Karpas-422 (cell line): Measurements from ENCODE around the gene PDE6D. TPM values are rescaled to one million over a fixed set of nuclear protein-coding genes. Genes with fewer than 3 reads are reported as not detected.
A peak's percentile ranks its signal among the peaks of the same experiment; 100 is the strongest.

ENCODE experiments used
- DNase-seq: peaks from one replicate; pipeline ENCODE4 v3.0.0-alpha.2; 2015
- H2AFZ ChIP-seq: fragments of 200-600 bp; sonication (generic); 2 replicates; pipeline ENCODE4 v1.6.1; 2014; ENCODE audit warnings: antibody characterized with exemption, low read length, mixed read lengths
- H3K27ac ChIP-seq: fragments of 200-600 bp; sonication (generic); 2 replicates; pipeline ENCODE4 v1.5.1; 2014; ENCODE audit warnings: mild to moderate bottlenecking, low read length, moderate library complexity
- H3K27me3 ChIP-seq: fragments of 200-600 bp; sonication (generic); 2 replicates; pipeline ENCODE4 v1.6.1; 2014; ENCODE audit warnings: low read length, mixed read lengths
- H3K36me3 ChIP-seq: fragments of 200-600 bp; sonication (generic); 2 replicates; pipeline ENCODE4 v1.6.1; 2014; ENCODE audit warnings: low read length, mixed read lengths; ENCODE audit not compliant: insufficient read depth
- H3K4me1 ChIP-seq: fragments of 200-600 bp; sonication (generic); 2 replicates; pipeline ENCODE4 v1.6.1; 2014; ENCODE audit warnings: mild to moderate bottlenecking, low read length, mixed read lengths
- H3K4me2 ChIP-seq: fragments of 200-600 bp; sonication (generic); 2 replicates; pipeline ENCODE4 v1.6.1; 2014; ENCODE audit warnings: low read length, low read depth, mild to moderate bottlenecking; ENCODE audit not compliant: poor library complexity, severe bottlenecking
- H3K4me3 ChIP-seq: fragments of 200-600 bp; sonication (generic); 2 replicates; pipeline ENCODE4 v1.5.1; 2014; ENCODE audit warnings: mild to moderate bottlenecking, antibody characterized with exemption, low read length, mixed read lengths
- H3K79me2 ChIP-seq: fragments of 200-600 bp; sonication (generic); 2 replicates; pipeline ENCODE4 v1.6.1; 2014; ENCODE audit warnings: mild to moderate bottlenecking, low read length, mixed read lengths
- H3K9ac ChIP-seq: fragments of 200-600 bp; sonication (generic); 2 replicates; pipeline ENCODE4 v1.6.0; 2014; ENCODE audit warnings: low read length
- H3K9me2 ChIP-seq: fragments of 200-600 bp; sonication (generic), shearing (Covaris generic); replicated peaks from 2 replicates; pipeline ENCODE4 v1.6.0; 2014; ENCODE audit warnings: mild to moderate bottlenecking, low read length, moderate library complexity; ENCODE audit not compliant: insufficient read depth
- H3K9me3 ChIP-seq: fragments of 300-700, 200-600 bp; sonication (generic); 2 replicates; pipeline ENCODE4 v1.6.1; 2014; ENCODE audit warnings: low read length, mixed read lengths
- H4K20me1 ChIP-seq: fragments of 200-600 bp; sonication (generic); 2 replicates; pipeline ENCODE4 v1.6.1; 2014; ENCODE audit warnings: mild to moderate bottlenecking, antibody characterized with exemption, low read length, low read depth; ENCODE audit not compliant: insufficient read depth
- total RNA-seq: library from RNA; depleted of rRNA; stranded (reverse); fragments of >200 nt; shearing (Covaris generic); gene quantifications from 2 replicates; pipeline ENCODE4 v1.2.3, GENCODE V29; 2014; ENCODE audit warnings: low replicate concordance

The PDE6D gene
- total RNA-seq, 1 experiment from 2014 or later = 87.8 TPM

GRCh38 chr2:231696004-231696367 lies 85.1 kb downstream of the PDE6D start:
- Histone ChIP-seq H2AFZ (no peak overlapping the region), H3K79me2 (no peaks in the 10 kb centered on the region), H3K4me1 (no peaks in the 10 kb centered on the region), H3K9ac (no peak overlapping the region), H3K9me3 (no peaks in the 10 kb centered on the region), H3K27me3 (no peaks in the 10 kb centered on the region), H3K9me2 (no peaks in the 10 kb centered on the region), H3K36me3 (no peaks in the 10 kb centered on the region), H3K27ac (no peak overlapping the region), H3K4me3 (no peak overlapping the region), H4K20me1 (no peaks in the 10 kb centered on the region), H3K4me2 (no peak overlapping the region)
- DNase-seq = no peak

- Histone ChIP-seq H3K36me3 (no peaks in the 10 kb centered on the region), H3K9ac (no peak overlapping the region), H3K79me2 (no peaks in the 10 kb centered on the region), H3K9me2 (no peaks in the 10 kb centered on the region), H3K4me3 (no peak overlapping the region), H3K9me3 (no peaks in the 10 kb centered on the region), H3K4me2 (no peak overlapping the region), H3K4me1 (no peaks in the 10 kb centered on the region), H4K20me1 (no peaks in the 10 kb centered on the region), H2AFZ (no peak overlapping the region), H3K27me3 (no peaks in the 10 kb centered on the region), H3K27ac (no peak overlapping the region)
- DNase-seq = no peak
Observed at GRCh38 chr2:231693956-231694355, 87.1 kb downstream of the PDE6D start.

DNA sequence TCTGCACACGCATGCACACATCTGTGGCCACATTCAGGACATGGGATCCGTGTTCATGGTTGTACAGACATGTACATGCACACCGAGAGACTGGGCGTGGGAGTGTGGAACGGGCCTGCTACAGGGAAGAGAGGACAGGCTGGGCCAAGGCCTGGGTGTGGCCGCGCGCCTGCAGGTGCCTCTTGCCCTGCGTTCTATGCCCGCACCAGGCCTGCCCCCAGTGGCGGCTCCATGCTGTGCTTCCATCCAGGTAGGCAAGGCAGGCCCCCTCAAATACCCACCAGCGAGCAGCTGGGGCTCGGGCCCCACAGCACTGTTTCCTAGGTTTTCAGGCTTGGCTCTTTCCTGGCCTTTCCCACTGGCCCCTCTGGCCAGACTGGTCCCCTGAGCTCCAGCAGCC lies 88.2 kb downstream of the PDE6D start:
- no peaks in the 10 kb centered on the region for H3K27me3 ChIP-seq
- H3K9ac ChIP-seq = no peak overlapping the region
- no peaks in the 10 kb centered on the region for H3K9me2 ChIP-seq
- peaks cover under 1% of the 10 kb centered on the region for H3K4me1 ChIP-seq
- H4K20me1 ChIP-seq = no peaks in the 10 kb centered on the region
- H3K9me3 ChIP-seq = no peaks in the 10 kb centered on the region
- DNase-seq = no peak
- no peak overlapping the region for H2AFZ ChIP-seq
- no peak overlapping the region for H3K4me3 ChIP-seq
- no peak overlapping the region for H3K27ac ChIP-seq
- H3K4me2 ChIP-seq = no peak overlapping the region
- H3K36me3 ChIP-seq = no peaks in the 10 kb centered on the region
- H3K79me2 ChIP-seq = no peaks in the 10 kb centered on the region

DNA sequence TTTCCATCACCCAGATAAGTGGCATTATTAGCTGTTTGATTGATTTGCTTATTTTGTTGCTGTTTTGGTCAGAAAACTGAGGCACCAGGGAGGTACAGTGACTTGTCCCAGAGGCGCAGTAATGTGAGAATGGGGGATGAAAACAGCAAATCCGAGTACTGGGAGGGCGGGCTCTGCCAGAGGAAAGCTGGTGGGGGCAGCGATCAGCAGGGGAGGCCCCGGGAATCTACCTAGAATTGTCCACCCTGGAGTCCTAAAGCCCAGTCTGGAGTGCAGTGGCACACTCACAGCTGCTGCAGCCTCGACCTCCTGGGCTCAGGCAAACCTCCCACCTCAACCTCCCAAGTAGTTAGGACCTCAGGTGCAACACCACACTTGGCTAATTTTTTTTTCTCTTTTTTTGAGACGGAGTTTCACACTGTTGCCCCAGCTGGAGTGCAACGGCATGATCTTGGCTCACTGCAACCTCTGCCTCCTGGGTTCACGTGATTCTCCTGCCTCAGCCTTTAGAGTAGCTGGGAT lies 89.8 kb downstream of the PDE6D start:
- no peak for DNase-seq
- Histone ChIP-seq H3K4me1 (peaks cover 16% of the 10 kb centered on the region), H3K27me3 (no peaks in the 10 kb centered on the region), H3K4me3 (no peak overlapping the region), H3K9me2 (no peaks in the 10 kb centered on the region), H4K20me1 (no peaks in the 10 kb centered on the region), H2AFZ (no peak overlapping the region), H3K36me3 (no peaks in the 10 kb centered on the region), H3K9ac (no peak overlapping the region), H3K9me3 (no peaks in the 10 kb centered on the region), H3K27ac (no peak overlapping the region), H3K79me2 (peaks cover 8% of the 10 kb centered on the region), H3K4me2 (no peak overlapping the region)

DNA sequence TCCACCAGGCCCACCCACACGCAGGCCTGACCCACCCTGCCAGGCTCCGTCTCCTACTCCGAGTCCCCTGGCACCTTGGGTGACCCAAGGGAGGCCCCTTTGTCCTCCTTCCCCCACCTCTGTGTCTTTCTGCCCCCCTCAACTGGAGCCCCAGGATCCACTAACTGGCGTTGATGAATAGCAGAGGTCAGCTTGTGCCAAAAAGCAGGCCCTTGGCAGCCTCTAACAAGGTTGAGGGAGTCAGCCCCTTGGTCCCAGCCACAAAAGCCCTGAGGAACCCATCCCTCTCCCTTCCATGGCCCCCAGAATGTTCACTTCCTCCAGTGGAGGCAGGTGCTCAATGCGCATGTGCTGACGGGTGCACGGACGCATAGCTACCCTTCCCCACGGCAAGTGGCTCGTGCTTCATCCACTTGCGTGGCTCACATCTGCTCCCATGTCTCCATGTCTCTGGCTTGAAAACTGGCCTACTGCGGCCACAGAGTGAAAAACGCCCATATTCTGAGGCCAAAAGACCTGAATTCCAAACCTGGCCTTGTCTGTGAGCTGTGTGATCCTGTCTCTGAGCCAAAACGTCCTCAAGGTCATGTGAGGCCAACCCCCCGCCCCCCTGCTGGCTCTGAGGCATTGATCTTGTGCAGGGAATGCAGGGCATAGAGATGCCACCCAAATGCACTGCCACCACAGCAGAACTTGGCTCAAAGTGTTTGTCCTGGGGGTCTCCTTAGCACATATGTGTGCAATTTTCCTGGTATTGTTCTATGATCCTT lies 91.8 kb downstream of the PDE6D start:
- Histone ChIP-seq H3K36me3 (no peaks in the 10 kb centered on the region), H3K9ac (no peak overlapping the region), H3K9me2 (no peaks in the 10 kb centered on the region), H3K4me1 (peaks cover 36% of the 10 kb centered on the region), H2AFZ (no peak overlapping the region), H3K27me3 (no peaks in the 10 kb centered on the region), H3K79me2 (peaks cover 25% of the 10 kb centered on the region), H3K4me3 (no peak overlapping the region), H3K27ac (no peak overlapping the region), H4K20me1 (no peaks in the 10 kb centered on the region), H3K4me2 (no peak overlapping the region), H3K9me3 (no peaks in the 10 kb centered on the region)
- no peak for DNase-seq

- Histone ChIP-seq H3K4me2 (no peak overlapping the region), H3K9me3 (no peaks in the 10 kb centered on the region), H3K79me2 (peaks cover 25% of the 10 kb centered on the region), H3K9me2 (no peaks in the 10 kb centered on the region), H3K27me3 (no peaks in the 10 kb centered on the region), H4K20me1 (no peaks in the 10 kb centered on the region), H3K27ac (no peak overlapping the region), H3K36me3 (no peaks in the 10 kb centered on the region), H2AFZ (no peak overlapping the region), H3K9ac (no peak overlapping the region), H3K4me1 (peaks cover 42% of the 10 kb centered on the region), H3K4me3 (no peak overlapping the region)
- no peak for DNase-seq
Observed at GRCh38 chr2:231688719-231689118, 92.4 kb downstream of the PDE6D start.

GRCh38 chr2:231687961-231688360 lies 93.1 kb downstream of the PDE6D start:
- no peaks in the 10 kb centered on the region for H3K27me3 ChIP-seq
- peak overlapping the region; percentile 76; the same call in 1 of the 2 replicates for H3K4me3 ChIP-seq
- DNase-seq = no peak
- no peaks in the 10 kb centered on the region for H3K9me2 ChIP-seq
- H3K79me2 ChIP-seq = peaks cover 25% of the 10 kb centered on the region
- H3K27ac ChIP-seq = no peak overlapping the region
- H3K36me3 ChIP-seq = no peaks in the 10 kb centered on the region
- peak overlapping the region; percentile 100 for H3K4me2 ChIP-seq
- H2AFZ ChIP-seq = no peak overlapping the region
- H4K20me1 ChIP-seq = no peaks in the 10 kb centered on the region
- H3K9ac ChIP-seq = peak overlapping the region; percentile 97
- no peaks in the 10 kb centered on the region for H3K9me3 ChIP-seq
- peaks cover 49% of the 10 kb centered on the region for H3K4me1 ChIP-seq

DNA sequence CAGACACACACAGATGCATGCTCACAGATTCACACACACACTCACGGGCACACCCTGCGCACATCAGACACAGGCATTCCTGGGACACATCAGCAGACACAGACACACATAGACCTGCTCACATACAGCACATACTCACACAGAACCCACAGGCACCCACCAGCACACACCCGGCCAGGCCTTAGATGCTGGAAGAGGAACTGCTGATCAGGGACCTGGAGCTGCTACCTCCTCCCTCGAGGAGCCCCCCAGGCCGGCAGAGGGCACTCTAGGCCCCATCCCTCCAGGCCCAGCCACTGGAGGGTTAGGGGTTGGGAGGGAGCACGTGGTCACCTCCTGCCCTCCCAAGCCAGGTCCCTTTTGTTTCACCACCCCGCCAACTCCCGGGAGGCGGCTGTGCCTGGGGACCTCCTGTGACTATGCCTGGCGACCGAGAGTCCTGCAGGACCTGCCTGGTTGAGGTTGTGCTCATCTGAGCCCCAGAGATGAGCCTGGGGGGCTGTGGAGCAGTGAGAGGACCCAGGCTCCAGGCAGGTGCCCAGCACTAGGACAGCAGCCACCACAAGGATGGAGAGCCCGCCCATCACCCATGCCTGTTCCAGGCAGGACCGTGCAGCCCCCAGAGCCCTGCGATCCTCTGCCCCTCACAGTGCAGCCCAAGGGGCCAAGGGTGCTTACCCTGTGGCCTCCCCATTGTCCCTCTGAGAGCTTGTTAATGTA lies 93.8 kb downstream of the PDE6D start:
- Histone ChIP-seq H3K9me3 (no peaks in the 10 kb centered on the region), H3K4me2 (peak overlapping the region; percentile 100), H4K20me1 (no peaks in the 10 kb centered on the region), H3K4me1 (peaks cover 56% of the 10 kb centered on the region), H3K4me3 (peak overlapping the region; percentile 76), H3K9me2 (no peaks in the 10 kb centered on the region), H3K79me2 (peaks cover 25% of the 10 kb centered on the region), H3K27me3 (no peaks in the 10 kb centered on the region), H2AFZ (peak overlapping the region; percentile 70; the same call in 1 of the 2 replicates), H3K9ac (peak overlapping the region; percentile 97), H3K27ac (peak overlapping the region; percentile 97), H3K36me3 (no peaks in the 10 kb centered on the region)
- peak; percentile 94 for DNase-seq
